ENCODE measurements around the gene MEOX2.

DNA sequence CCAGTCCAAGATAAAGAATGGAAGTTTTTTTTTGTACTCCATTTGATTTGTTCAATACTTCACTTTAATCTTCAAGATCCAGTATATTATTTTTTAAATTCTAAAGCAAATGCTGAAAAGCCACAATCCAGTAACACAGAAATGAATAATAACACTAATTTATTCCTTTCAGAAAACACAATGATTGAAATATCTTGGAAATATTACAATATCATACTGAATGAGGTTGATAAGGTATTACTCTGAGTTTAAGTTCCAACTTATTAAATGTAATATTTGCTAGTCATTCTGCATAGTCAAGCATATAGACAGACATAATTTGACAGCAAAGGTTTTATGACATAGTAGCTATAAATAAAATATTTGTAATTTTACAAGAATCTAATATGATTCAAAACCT lies 4.4 kb downstream of the MEOX2 start:
- TF ChIP-seq, protein P1, sequence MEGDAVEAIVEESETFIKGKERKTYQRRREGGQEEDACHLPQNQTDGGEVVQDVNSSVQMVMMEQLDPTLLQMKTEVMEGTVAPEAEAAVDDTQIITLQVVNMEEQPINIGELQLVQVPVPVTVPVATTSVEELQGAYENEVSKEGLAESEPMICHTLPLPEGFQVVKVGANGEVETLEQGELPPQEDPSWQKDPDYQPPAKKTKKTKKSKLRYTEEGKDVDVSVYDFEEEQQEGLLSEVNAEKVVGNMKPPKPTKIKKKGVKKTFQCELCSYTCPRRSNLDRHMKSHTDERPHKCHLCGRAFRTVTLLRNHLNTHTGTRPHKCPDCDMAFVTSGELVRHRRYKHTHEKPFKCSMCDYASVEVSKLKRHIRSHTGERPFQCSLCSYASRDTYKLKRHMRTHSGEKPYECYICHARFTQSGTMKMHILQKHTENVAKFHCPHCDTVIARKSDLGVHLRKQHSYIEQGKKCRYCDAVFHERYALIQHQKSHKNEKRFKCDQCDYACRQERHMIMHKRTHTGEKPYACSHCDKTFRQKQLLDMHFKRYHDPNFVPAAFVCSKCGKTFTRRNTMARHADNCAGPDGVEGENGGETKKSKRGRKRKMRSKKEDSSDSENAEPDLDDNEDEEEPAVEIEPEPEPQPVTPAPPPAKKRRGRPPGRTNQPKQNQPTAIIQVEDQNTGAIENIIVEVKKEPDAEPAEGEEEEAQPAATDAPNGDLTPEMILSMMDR (IDR thresholded peaks at IDR 0.05; ENCODE audit: low read depth, low read length), result no peak
- TF ChIP-seq EZH2phosphoT487 (IDR thresholded peaks at IDR 0.05; ENCODE audit: low read depth), result no peak
